Activated CD4-positive, alpha-beta memory T cell treated with anti-CD3 and anti-CD28 coated beads, Interleukin-2, amount 10 ng/mL, durations not matched to agents 7 days and 5 days (primary cell): ENCODE results near the gene LCK. TPM values are rescaled to one million over a fixed set of nuclear protein-coding genes. Genes with fewer than 3 reads are reported as not detected.
"Not testable (repeated sequence)": the region's sequence is repeated elsewhere in the genome, so short reads cannot be mapped to it uniquely, and the experiment has no call there.

Experiments
- CTCF ChIA-PET: fragments of 350-600 bp; sonication (Branson Sonifier 250); formaldehyde crosslinking; loops from one replicate; lab custom pipeline; 2021; ENCODE audit warnings: antibody characterized with exemption, inconsistent platforms; lab: Charles Lee
- POLR2A ChIA-PET: fragments of 350-600 bp; sonication (Branson Sonifier 250); formaldehyde crosslinking; loops from one replicate; lab custom pipeline; 2021; ENCODE audit warnings: antibody characterized with exemption; lab: Charles Lee
- DNase-seq: peaks from one replicate; pipeline ENCODE4 v3.0.0-alpha.2; 2020
- H3K27ac Mint-ChIP-seq: one replicate; pipeline ENCODE4 v1.8.0; 2021; ENCODE audit warnings: mild to moderate bottlenecking, mixed read lengths
- H3K27me3 Mint-ChIP-seq: one replicate; pipeline ENCODE4 v1.8.0; 2021; ENCODE audit warnings: mixed read lengths
- H3K36me3 Mint-ChIP-seq: one replicate; pipeline ENCODE4 v1.8.0; 2021; ENCODE audit warnings: low read depth, mixed read lengths
- H3K4me1 Mint-ChIP-seq: one replicate; pipeline ENCODE4 v1.8.0; 2021; ENCODE audit warnings: mixed read lengths
- H3K4me3 Mint-ChIP-seq: one replicate; pipeline ENCODE4 v1.8.0; 2021; ENCODE audit warnings: mild to moderate bottlenecking, mixed read lengths
- H3K9me3 Mint-ChIP-seq: one replicate; pipeline ENCODE4 v1.8.0; 2021; ENCODE audit warnings: mixed read lengths
- total RNA-seq, 2 experiments: library from RNA; stranded (reverse); gene quantifications; one replicate each; pipeline ENCODE4 v1.2.3, GENCODE V29; 2021

LCK gene
- total RNA-seq, 2 experiments from 2014 or later = 469 to 474 TPM

- Mint-ChIP-seq H3K36me3 (peaks cover 68% of the 10 kb centered on the region), H3K4me1 (peaks cover 42% of the 10 kb centered on the region)
- POLR2A ChIA-PET = interaction anchor here (0.6 to 12.2 kb wide), 6 partner anchors 6 to 34 kb away, joined by 3 to 156 read pairs (median 32); partner anchors contain the start of genes FAM167B, HDAC1 and LCK
These were observed 6.1 kb downstream of the LCK start for GRCh38 chr1:32257227-32257508.

GRCh38 chr1:32263236-32263593, 12.2 kb downstream of the LCK start:
- not testable (repeated sequence) for H3K9me3 Mint-ChIP-seq, H3K4me3 Mint-ChIP-seq, DNase-seq, H3K27me3 Mint-ChIP-seq
- POLR2A ChIA-PET = interaction anchor here (0.9 to 12.2 kb wide), 3 partner anchors 8 to 58 kb away, joined by 3 to 156 read pairs (median 4); partner anchors contain the start of genes FAM167B and LCK
- peaks cover 48% of the 10 kb centered on the region for H3K36me3 Mint-ChIP-seq
- peaks cover 53% of the 10 kb centered on the region for H3K4me1 Mint-ChIP-seq
- CTCF ChIA-PET = interaction anchor here (5.7 kb wide), 1 partner anchor 14 kb away, joined by 31 read pairs; the partner anchor contains the start of genes FAM167B and LCK
- H3K27ac Mint-ChIP-seq = peak overlapping the region; percentile 77

More at GRCh38 chr1:32257227-32257508, 6.1 kb downstream of the LCK start:
- Mint-ChIP-seq H3K27ac (peak overlapping the region; percentile 90), H3K27me3 (no peaks in the 10 kb centered on the region), H3K4me3 (peak overlapping the region; percentile 68), H3K9me3 (no peaks in the 10 kb centered on the region)
- CTCF ChIA-PET = interaction anchor here (1.1 kb wide), 1 partner anchor 17 kb away, joined by 3 read pairs; no protein-coding TSS in a partner anchor
- DNase-seq = no peak

- H3K9me3 Mint-ChIP-seq = no peaks in the 10 kb centered on the region
- no peaks in the 10 kb centered on the region for H3K27me3 Mint-ChIP-seq
- CTCF ChIA-PET = interaction anchor here (1.4 to 5.7 kb wide), 2 partner anchors 15 to 48 kb away, joined by 4 to 31 read pairs; partner anchors contain the start of genes FAM167B and LCK
- POLR2A ChIA-PET = interaction anchor here (1.0 to 12.2 kb wide), 3 partner anchors 12 to 73 kb away, joined by 3 to 156 read pairs (median 4); partner anchors contain the start of genes FAM167B, LCK and MARCKSL1
- peaks cover 52% of the 10 kb centered on the region for H3K4me1 Mint-ChIP-seq
- DNase-seq = peak; percentile 36
- H3K36me3 Mint-ChIP-seq = peaks cover 47% of the 10 kb centered on the region
- H3K4me3 Mint-ChIP-seq = peak overlapping the region; percentile 15
- peak overlapping the region; percentile 77 for H3K27ac Mint-ChIP-seq
These were observed 12.7 kb downstream of the LCK start for GRCh38 chr1:32263744-32264143.

GRCh38 chr1:32265846-32266245, 14.8 kb downstream of the LCK start:
- no peak for DNase-seq
- no peaks in the 10 kb centered on the region for H3K9me3 Mint-ChIP-seq
- H3K27me3 Mint-ChIP-seq = no peaks in the 10 kb centered on the region
- CTCF ChIA-PET = interaction anchor here (0.6 to 5.7 kb wide), 4 partner anchors 12 to 25 kb away, joined by 3 to 31 read pairs (median 4); partner anchors contain the start of genes FAM167B and LCK
- peaks cover 50% of the 10 kb centered on the region for H3K4me1 Mint-ChIP-seq
- no peak overlapping the region for H3K4me3 Mint-ChIP-seq
- peaks cover 40% of the 10 kb centered on the region for H3K36me3 Mint-ChIP-seq
- H3K27ac Mint-ChIP-seq = peak overlapping the region; percentile 78
- POLR2A ChIA-PET = interaction anchor here (0.6 to 12.2 kb wide), 6 partner anchors 8 to 66 kb away, joined by 3 to 156 read pairs (median 4); partner anchors contain the start of genes CCDC28B, FAM167B, HDAC1 and LCK

- peak overlapping the region; percentile 93 for H3K27ac Mint-ChIP-seq
- CTCF ChIA-PET = interaction anchor here (0.9 to 5.7 kb wide), 4 partner anchors 11 to 54 kb away, joined by 3 to 31 read pairs (median 4); partner anchors contain the start of genes FAM167B and LCK
These were observed 16.0 kb downstream of the LCK start for GRCh38 chr1:32266921-32267591.

GRCh38 chr1:32269744-32270143, 18.7 kb downstream of the LCK start:
- Mint-ChIP-seq H3K27ac (peak overlapping the region; percentile 74), H3K27me3 (no peaks in the 10 kb centered on the region), H3K36me3 (peaks cover 60% of the 10 kb centered on the region), H3K9me3 (no peaks in the 10 kb centered on the region), H3K4me1 (peaks cover 68% of the 10 kb centered on the region), H3K4me3 (no peak overlapping the region)
- DNase-seq = no peak
- ChIA-PET CTCF (interaction anchor here (0.6 to 1.4 kb wide), 3 partner anchors 15 to 68 kb away, joined by 3 to 4 read pairs (median 3); no protein-coding TSS in a partner anchor), POLR2A (interaction anchor here (1.0 to 3.5 kb wide), 3 partner anchors 15 to 29 kb away, joined by 5 to 13 read pairs (median 5); no protein-coding TSS in a partner anchor)

More at GRCh38 chr1:32266921-32267591, 16.0 kb downstream of the LCK start:
- Mint-ChIP-seq H3K36me3 (peaks cover 46% of the 10 kb centered on the region), H3K9me3 (no peaks in the 10 kb centered on the region), H3K4me3 (peak overlapping the region; percentile 67), H3K4me1 (peaks cover 62% of the 10 kb centered on the region), H3K27me3 (no peaks in the 10 kb centered on the region)
- DNase-seq = no peak
- POLR2A ChIA-PET = interaction anchor here (1.6 to 12.2 kb wide), 2 partner anchors 16 to 25 kb away, joined by 4 to 156 read pairs; partner anchors contain the start of genes FAM167B, HDAC1 and LCK

GRCh38 chr1:32272557-32273390, 21.7 kb downstream of the LCK start:
- CTCF ChIA-PET = interaction anchor here (0.6 to 1.9 kb wide), 5 partner anchors 17 to 142 kb away, joined by 3 to 5 read pairs (median 4); no protein-coding TSS in a partner anchor
- POLR2A ChIA-PET = interaction anchor here (0.7 to 3.5 kb wide), 12 partner anchors 14 to 232 kb away, joined by 3 to 23 read pairs (median 4); partner anchors contain the start of genes BSDC1 and LCK
- H3K4me3 Mint-ChIP-seq = peak overlapping the region; percentile 54
- DNase-seq = no peak
- peak overlapping the region; percentile 83 for H3K27ac Mint-ChIP-seq
- no peaks in the 10 kb centered on the region for H3K9me3 Mint-ChIP-seq
- H3K36me3 Mint-ChIP-seq = peaks cover 69% of the 10 kb centered on the region
- peaks cover 50% of the 10 kb centered on the region for H3K4me1 Mint-ChIP-seq
- no peaks in the 10 kb centered on the region for H3K27me3 Mint-ChIP-seq

- CTCF ChIA-PET = interaction anchor here (1.3 to 1.6 kb wide), 2 partner anchors 18 to 58 kb away, joined by 4 to 5 read pairs; no protein-coding TSS in a partner anchor
These were observed 22.5 kb downstream of the LCK start for GRCh38 chr1:32273391-32274208.

GRCh38 chr1:32274646-32275340, 23.7 kb downstream of the LCK start:
- POLR2A ChIA-PET = interaction anchor here (0.7 to 2.6 kb wide), 8 partner anchors 13 to 95 kb away, joined by 3 to 23 read pairs (median 4); partner anchors contain the start of genes HDAC1, LCK and TXLNA
- peak overlapping the region; percentile 83 for H3K27ac Mint-ChIP-seq
- CTCF ChIA-PET = interaction anchor here (1.3 to 1.6 kb wide), 2 partner anchors 19 to 59 kb away, joined by 4 to 5 read pairs; no protein-coding TSS in a partner anchor
- H3K4me1 Mint-ChIP-seq = peaks cover 43% of the 10 kb centered on the region
- H3K36me3 Mint-ChIP-seq = peaks cover 87% of the 10 kb centered on the region
- H3K27me3 Mint-ChIP-seq = no peaks in the 10 kb centered on the region
- no peak overlapping the region for H3K4me3 Mint-ChIP-seq
- H3K9me3 Mint-ChIP-seq = no peaks in the 10 kb centered on the region
- no peak for DNase-seq

More at GRCh38 chr1:32273391-32274208, 22.5 kb downstream of the LCK start:
- POLR2A ChIA-PET = interaction anchor here (0.5 to 2.6 kb wide), 11 partner anchors 14 to 94 kb away, joined by 3 to 23 read pairs (median 4); partner anchors contain the start of genes HDAC1, LCK and TXLNA
- Mint-ChIP-seq H3K9me3 (no peaks in the 10 kb centered on the region), H3K36me3 (peaks cover 78% of the 10 kb centered on the region), H3K27me3 (no peaks in the 10 kb centered on the region), H3K27ac (peak overlapping the region; percentile 83), H3K4me3 (peak overlapping the region; percentile 54), H3K4me1 (peaks cover 50% of the 10 kb centered on the region)
- DNase-seq = peak; percentile 81

- Mint-ChIP-seq H3K4me3 (no peak overlapping the region), H3K27ac (no peak overlapping the region), H3K4me1 (peaks cover 40% of the 10 kb centered on the region), H3K36me3 (peaks cover 89% of the 10 kb centered on the region), H3K27me3 (no peaks in the 10 kb centered on the region), H3K9me3 (no peaks in the 10 kb centered on the region)
- no peak for DNase-seq
- POLR2A ChIA-PET = interaction anchor here (2.3 to 2.6 kb wide), 2 partner anchors 16 to 21 kb away, joined by 7 to 23 read pairs; partner anchors contain the start of gene HDAC1
- CTCF ChIA-PET = no interaction called here
These were observed 24.4 kb downstream of the LCK start for GRCh38 chr1:32275424-32275823.
